CD8-positive, alpha-beta memory T cell (primary cell): Measurements from ENCODE around the gene ACTA2. TPM values are rescaled to one million over a fixed set of nuclear protein-coding genes. Genes with fewer than 3 reads are reported as not detected.
A peak's percentile ranks its signal among the peaks of the same experiment; 100 is the strongest.

Experiments used
- CTCF ChIA-PET: fragments of 350-600 bp; sonication (Branson Sonifier 250); formaldehyde crosslinking; loops from one replicate; lab custom pipeline; 2021; ENCODE audit warnings: antibody characterized with exemption; lab: Charles Lee
- POLR2A ChIA-PET: fragments of 350-600 bp; sonication (Branson Sonifier 250); formaldehyde crosslinking; loops from one replicate; lab custom pipeline; 2021; ENCODE audit warnings: antibody characterized with exemption; lab: Charles Lee
- DNase-seq, 5 donors: peaks; one replicate each; pipeline versions ENCODE4 v3.0.0 to v3.0.0-alpha.2; 2020 to 2022; ENCODE audit warnings: mixed read lengths in 1 of 5
- H3K27ac ChIP-seq: one replicate; pipeline ENCODE4 v1.7.0; 2013; ENCODE audit warnings: low read depth, mild to moderate bottlenecking, low read length, moderate library complexity
- H3K27me3 ChIP-seq: 2 replicates; pipeline ENCODE4 v1.7.0; 2013; ENCODE audit warnings: low read length, mild to moderate bottlenecking; ENCODE audit not compliant: insufficient read depth, poor library complexity, severe bottlenecking
- H3K36me3 ChIP-seq: 2 replicates; pipeline ENCODE4 v1.7.0; 2013; ENCODE audit warnings: mild to moderate bottlenecking, low read length, moderate library complexity; ENCODE audit not compliant: insufficient read depth
- H3K4me1 ChIP-seq: 2 replicates; pipeline ENCODE4 v1.7.0; 2013; ENCODE audit warnings: mild to moderate bottlenecking, low read length, moderate library complexity; ENCODE audit not compliant: insufficient read depth
- H3K4me3 ChIP-seq: 2 replicates; pipeline ENCODE4 v1.7.0; 2013; ENCODE audit warnings: mild to moderate bottlenecking, low read length
- H3K9me3 ChIP-seq: 2 replicates; pipeline ENCODE4 v1.7.0; 2013; ENCODE audit warnings: mild to moderate bottlenecking, low read length
- H3K27ac Mint-ChIP-seq, 8 donors: one replicate each; pipeline ENCODE4 v1.8.0; 2020 to 2021; ENCODE audit warnings: mixed read lengths in 8 of 8, mild to moderate bottlenecking in 6 of 8, inconsistent platforms in 3 of 8, moderate library complexity in 3 of 8
- H3K27me3 Mint-ChIP-seq, 2 donors: one replicate each; pipeline ENCODE4 v1.8.0; 2020 to 2021; ENCODE audit warnings: mixed read lengths in 2 of 2, mild to moderate bottlenecking in 1 of 2, moderate library complexity in 1 of 2
- H3K36me3 Mint-ChIP-seq, 3 donors: one replicate each; pipeline ENCODE4 v1.8.0; 2020 to 2021; ENCODE audit warnings: mixed read lengths in 3 of 3, inconsistent platforms in 1 of 3, mild to moderate bottlenecking in 1 of 3
- H3K4me1 Mint-ChIP-seq, 3 donors: one replicate each; pipeline ENCODE4 v1.8.0; 2020 to 2021; ENCODE audit warnings: mixed read lengths in 3 of 3, inconsistent platforms in 1 of 3, mild to moderate bottlenecking in 1 of 3
- H3K4me3 Mint-ChIP-seq, 7 donors: one replicate each; pipeline ENCODE4 v1.8.0; 2020 to 2021; ENCODE audit warnings: mixed read lengths in 7 of 7, mild to moderate bottlenecking in 6 of 7, moderate library complexity in 4 of 7, inconsistent platforms in 2 of 7
- H3K9me3 Mint-ChIP-seq, 5 donors: one replicate each; pipeline ENCODE4 v1.8.0; 2020 to 2022; ENCODE audit warnings: mixed read lengths in 5 of 5, mild to moderate bottlenecking in 3 of 5, moderate library complexity in 2 of 5, inconsistent platforms in 1 of 5
- polyA plus RNA-seq: library from polyadenylated mRNA; unstranded; fragments of 300-500 nt; fragmentation: Illumina TruSeq; gene quantifications from one replicate; pipeline ENCODE4 v1.2.3, GENCODE V29; 2021
- total RNA-seq, 2 experiments: library from RNA; stranded (reverse); gene quantifications; one replicate each; pipeline ENCODE4 v1.2.3, GENCODE V29; 2021

Gene ACTA2
- total and polyA plus RNA-seq, 3 experiments from 2014 or later: 24.4 to 37.1 (median 35.0) TPM

DNA sequence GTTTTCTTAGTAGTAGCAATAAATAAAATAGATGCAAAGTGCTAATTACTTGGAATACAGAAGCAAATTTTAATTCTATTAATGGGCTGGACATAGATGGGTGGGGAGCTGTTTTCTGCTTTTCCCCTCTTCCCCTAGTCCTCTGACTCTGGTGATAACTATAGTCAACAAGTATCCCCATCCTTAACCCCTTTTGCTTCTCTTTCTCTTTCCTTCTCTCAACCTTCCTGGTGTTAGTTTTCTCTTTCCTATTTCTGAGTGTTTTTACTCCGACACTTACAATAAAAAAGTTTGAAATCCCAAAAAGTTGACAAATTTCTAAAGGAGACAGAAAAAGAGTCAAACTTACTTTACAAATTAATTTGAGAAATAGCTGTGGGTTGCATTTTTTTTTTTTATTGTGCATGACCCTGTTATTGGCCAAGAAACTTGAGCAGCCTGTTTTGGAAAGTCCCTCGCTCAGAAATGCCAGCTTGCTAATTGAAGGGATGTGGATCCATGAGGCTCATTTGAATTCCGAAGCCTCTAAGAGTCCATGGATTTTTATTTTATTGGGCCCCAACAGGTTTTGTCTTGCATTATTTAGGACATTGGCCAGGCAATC, 40.5 kb upstream of the ACTA2 start:
- Mint-ChIP-seq H3K27me3 (no peaks in the 10 kb centered on the region), H3K27ac (peak overlapping the region; percentile 74 to 97 (median 92)), H3K9me3 (peaks cover 0 to under 1% (median 0%) of the 10 kb centered on the region in 5 donors), H3K4me1 (peaks cover 75 to 89% (median 85%) of the 10 kb centered on the region in 3 donors), H3K4me3 (peak overlapping the region; percentile 55 to 100 (median 93)), H3K36me3 (peaks cover 0 to 25% (median 0%) of the 10 kb centered on the region in 3 donors)
- H3K9me3 ChIP-seq: no peaks in the 10 kb centered on the region
- H3K4me3 ChIP-seq: peak overlapping the region; percentile 37
- DNase-seq: no peak
- POLR2A ChIA-PET: interaction anchor here (0.9 to 1.8 kb wide), 2 partner anchors 8 to 17 kb away, joined by 3 to 6 read pairs; no protein-coding TSS in a partner anchor
- CTCF ChIA-PET: interaction anchor here (4.0 to 4.8 kb wide), 2 partner anchors 37 to 59 kb away, joined by 16 to 40 read pairs; no protein-coding TSS in a partner anchor
- peaks cover 68% of the 10 kb centered on the region for H3K4me1 ChIP-seq
- no peaks in the 10 kb centered on the region for H3K36me3 ChIP-seq
- peak overlapping the region; percentile 5 for H3K27ac ChIP-seq
- no peaks in the 10 kb centered on the region for H3K27me3 ChIP-seq

GRCh38 chr10:88991899-88992320, 39.3 kb upstream of the ACTA2 start:
- Mint-ChIP-seq H3K27me3 (no peaks in the 10 kb centered on the region), H3K36me3 (peaks cover 0 to 25% (median 0%) of the 10 kb centered on the region in 3 donors), H3K9me3 (peaks cover 0 to 2% (median 0%) of the 10 kb centered on the region in 5 donors), H3K27ac (peak overlapping the region; percentile 91 to 99 (median 97)), H3K4me1 (peaks cover 73 to 88% (median 82%) of the 10 kb centered on the region in 3 donors), H3K4me3 (peak overlapping the region; percentile 93 to 100 (median 99))
- Histone ChIP-seq H3K9me3 (no peaks in the 10 kb centered on the region), H3K4me1 (peaks cover 74% of the 10 kb centered on the region), H3K4me3 (peak overlapping the region; percentile 88), H3K27me3 (no peaks in the 10 kb centered on the region), H3K27ac (peak overlapping the region; percentile 83), H3K36me3 (no peaks in the 10 kb centered on the region)
- DNase-seq: no peak
- ChIA-PET CTCF (interaction anchor here (0.9 to 4.8 kb wide), 8 partner anchors 9 to 216 kb away, joined by 3 to 40 read pairs (median 10); no protein-coding TSS in a partner anchor), POLR2A (interaction anchor here (0.7 to 2.7 kb wide), 5 partner anchors 10 to 160 kb away, joined by 3 to 9 read pairs (median 5); partner anchors contain the start of gene STAMBPL1)

- Mint-ChIP-seq H3K27me3 (no peaks in the 10 kb centered on the region), H3K9me3 (peaks cover 3 to 5% (median 4%) of the 10 kb centered on the region in 5 donors), H3K4me3 (peak overlapping the region; percentile 93 to 100 (median 99)), H3K36me3 (peaks cover 0 to 25% (median 2%) of the 10 kb centered on the region in 3 donors), H3K27ac (peak overlapping the region; percentile 91 to 99 (median 97)), H3K4me1 (peaks cover 72 to 86% (median 80%) of the 10 kb centered on the region in 3 donors)
- ChIA-PET CTCF (interaction anchor here (0.9 to 4.8 kb wide), 12 partner anchors 10 to 223 kb away, joined by 3 to 40 read pairs (median 4); no protein-coding TSS in a partner anchor), POLR2A (interaction anchor here (0.6 to 2.7 kb wide), 7 partner anchors 15 to 160 kb away, joined by 3 to 9 read pairs (median 4); partner anchors contain the start of gene STAMBPL1)
- H3K4me1 ChIP-seq: peaks cover 73% of the 10 kb centered on the region
- H3K36me3 ChIP-seq: no peaks in the 10 kb centered on the region
- H3K27ac ChIP-seq: peak overlapping the region; percentile 83
- peak; percentile 41 to 72 (median 53) for DNase-seq
- no peaks in the 10 kb centered on the region for H3K27me3 ChIP-seq
- H3K4me3 ChIP-seq: peak overlapping the region; percentile 88
- peaks cover 4% of the 10 kb centered on the region for H3K9me3 ChIP-seq
These were observed 38.8 kb upstream of the ACTA2 start for GRCh38 chr10:88991161-88991898.

DNA sequence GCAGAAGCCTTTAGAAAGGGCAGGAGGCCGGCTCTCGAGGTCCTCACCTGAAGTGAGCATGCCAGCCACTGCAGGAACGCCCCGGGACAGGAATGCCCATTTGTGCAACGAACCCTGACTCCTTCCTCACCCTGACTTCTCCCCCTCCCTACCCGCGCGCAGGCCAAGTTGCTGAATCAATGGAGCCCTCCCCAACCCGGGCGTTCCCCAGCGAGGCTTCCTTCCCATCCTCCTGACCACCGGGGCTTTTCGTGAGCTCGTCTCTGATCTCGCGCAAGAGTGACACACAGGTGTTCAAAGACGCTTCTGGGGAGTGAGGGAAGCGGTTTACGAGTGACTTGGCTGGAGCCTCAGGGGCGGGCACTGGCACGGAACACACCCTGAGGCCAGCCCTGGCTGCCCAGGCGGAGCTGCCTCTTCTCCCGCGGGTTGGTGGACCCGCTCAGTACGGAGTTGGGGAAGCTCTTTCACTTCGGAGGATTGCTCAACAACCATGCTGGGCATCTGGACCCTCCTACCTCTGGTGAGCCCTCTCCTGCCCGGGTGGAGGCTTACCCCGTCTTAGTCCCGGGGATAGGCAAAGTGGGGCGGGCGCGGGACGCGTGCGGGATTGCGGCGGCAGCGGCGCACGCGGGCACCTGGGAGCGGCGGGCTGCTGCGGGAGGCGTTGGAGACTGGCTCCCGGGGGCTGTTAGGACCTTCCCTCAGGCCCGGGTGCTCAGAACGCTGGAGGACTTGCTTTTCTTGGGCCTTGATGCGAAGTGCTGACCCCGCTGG, 38.0 kb upstream of the ACTA2 start, which contains the start of gene FAS:
Gene FAS (plus strand): TSS at position 415 of the 777 bp plus-strand sequence. CDS start 79 bp downstream, at position 494.
- Mint-ChIP-seq H3K9me3 (peaks cover 4 to 8% (median 5%) of the 10 kb centered on the region in 5 donors), H3K4me3 (peak within 1 kb of the TSS; percentile 93 to 100 (median 99)), H3K27me3 (no peaks in the 10 kb centered on the region), H3K27ac (peak within 1 kb of the TSS; percentile 91 to 99 (median 97)), H3K36me3 (peaks cover 0 to 25% (median 3%) of the 10 kb centered on the region in 3 donors), H3K4me1 (peaks cover 65 to 83% (median 75%) of the 10 kb centered on the region in 3 donors)
- Histone ChIP-seq H3K27me3 (no peaks in the 10 kb centered on the region), H3K36me3 (no peaks in the 10 kb centered on the region), H3K9me3 (peaks cover 5% of the 10 kb centered on the region), H3K4me1 (peaks cover 65% of the 10 kb centered on the region), H3K27ac (peak within 1 kb of the TSS; percentile 83), H3K4me3 (peak within 1 kb of the TSS; percentile 88)
- ChIA-PET CTCF (interaction anchor here (0.9 to 4.8 kb wide), 11 partner anchors 10 to 224 kb away, joined by 3 to 40 read pairs (median 4); no protein-coding TSS in a partner anchor), POLR2A (interaction anchor here (0.8 to 2.7 kb wide), 12 partner anchors 11 to 159 kb away, joined by 3 to 13 read pairs (median 4); partner anchors contain the start of gene STAMBPL1)
- peak; percentile 64 to 88 (median 77) for DNase-seq

- H3K27ac Mint-ChIP-seq: peak overlapping the region; percentile 91 to 99 (median 97)
These were observed 37.3 kb upstream of the ACTA2 start for GRCh38 chr10:88989824-88990383.

GRCh38 chr10:88989423-88989822, 36.9 kb upstream of the ACTA2 start:
- Mint-ChIP-seq H3K27me3 (no peaks in the 10 kb centered on the region), H3K27ac (peak overlapping the region; percentile 91 to 99 (median 97)), H3K9me3 (peaks cover 4 to 8% (median 5%) of the 10 kb centered on the region in 5 donors), H3K4me1 (peaks cover 60 to 77% (median 70%) of the 10 kb centered on the region in 3 donors), H3K4me3 (peak overlapping the region; percentile 93 to 100 (median 99)), H3K36me3 (peaks cover 0 to 25% (median 3%) of the 10 kb centered on the region in 3 donors)
- no peak overlapping the region for H3K27ac ChIP-seq
- peaks cover 5% of the 10 kb centered on the region for H3K9me3 ChIP-seq
- peaks cover 58% of the 10 kb centered on the region for H3K4me1 ChIP-seq
- peak overlapping the region; percentile 88 for H3K4me3 ChIP-seq
- H3K27me3 ChIP-seq: no peaks in the 10 kb centered on the region
- CTCF ChIA-PET: interaction anchor here (1.6 to 4.8 kb wide), 3 partner anchors 13 to 56 kb away, joined by 4 to 40 read pairs (median 14); no protein-coding TSS in a partner anchor
- no peak for DNase-seq
- POLR2A ChIA-PET: interaction anchor here (0.8 to 2.7 kb wide), 6 partner anchors 10 to 109 kb away, joined by 3 to 13 read pairs (median 4); partner anchors contain the start of gene STAMBPL1
- H3K36me3 ChIP-seq: no peaks in the 10 kb centered on the region

More at GRCh38 chr10:88989824-88990383, 37.3 kb upstream of the ACTA2 start:
- DNase-seq: no peak
- peaks cover 4 to 8% (median 5%) of the 10 kb centered on the region in 5 donors for H3K9me3 Mint-ChIP-seq
- peak overlapping the region; percentile 88 for H3K4me3 ChIP-seq
- peaks cover 5% of the 10 kb centered on the region for H3K9me3 ChIP-seq
- H3K36me3 ChIP-seq: no peaks in the 10 kb centered on the region
- H3K27me3 Mint-ChIP-seq: no peaks in the 10 kb centered on the region
- ChIA-PET POLR2A (interaction anchor here (0.8 to 2.7 kb wide), 10 partner anchors 11 to 158 kb away, joined by 3 to 13 read pairs (median 4); partner anchors contain the start of gene STAMBPL1), CTCF (interaction anchor here (1.6 to 4.8 kb wide), 7 partner anchors 11 to 56 kb away, joined by 4 to 40 read pairs (median 14); no protein-coding TSS in a partner anchor)
- H3K4me3 Mint-ChIP-seq: peak overlapping the region; percentile 93 to 100 (median 99)
- H3K36me3 Mint-ChIP-seq: peaks cover 0 to 25% (median 3%) of the 10 kb centered on the region in 3 donors
- no peaks in the 10 kb centered on the region for H3K27me3 ChIP-seq
- H3K4me1 ChIP-seq: peaks cover 59% of the 10 kb centered on the region
- H3K27ac ChIP-seq: peak overlapping the region; percentile 83
- peaks cover 59 to 76% (median 69%) of the 10 kb centered on the region in 3 donors for H3K4me1 Mint-ChIP-seq
